ENCODE results near the gene FSTL4.

Gene FSTL4

DNA sequence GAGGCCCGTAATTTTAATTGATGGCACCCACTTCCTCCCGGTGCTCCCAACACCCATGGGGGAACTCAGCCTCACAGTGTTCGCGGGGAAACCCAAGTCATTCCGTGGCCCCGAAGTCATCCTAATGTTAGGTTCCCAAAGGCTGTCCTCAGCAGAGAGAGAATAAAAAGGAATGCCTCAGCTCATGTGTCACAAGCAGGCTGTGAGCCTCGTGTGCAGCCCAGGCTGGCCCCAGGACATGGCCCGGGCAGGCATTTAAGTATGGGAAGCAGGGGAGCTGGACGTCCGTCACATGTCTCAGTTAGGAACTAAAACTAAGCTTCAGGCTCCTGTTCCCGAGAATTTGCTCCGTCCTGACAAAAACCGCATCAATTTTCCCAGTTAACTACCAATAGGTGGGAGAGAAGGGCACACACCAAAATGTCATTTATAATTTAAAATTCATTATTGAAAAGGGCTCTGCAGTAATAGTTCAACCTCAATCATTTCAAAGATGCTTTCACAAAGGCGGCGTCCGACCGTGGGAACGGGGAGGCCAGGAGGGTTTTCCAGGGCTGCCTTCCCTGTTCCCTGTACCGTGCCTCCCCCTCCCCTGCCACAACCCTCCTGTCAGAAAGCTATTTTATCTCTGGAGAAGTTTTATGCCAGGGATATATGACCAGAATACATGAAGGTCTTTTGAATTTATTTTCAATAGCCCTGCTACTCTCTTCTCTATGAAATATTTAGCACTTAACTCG, 137.3 kb downstream of the FSTL4 start:
- no peak for DNase-seq

DNA sequence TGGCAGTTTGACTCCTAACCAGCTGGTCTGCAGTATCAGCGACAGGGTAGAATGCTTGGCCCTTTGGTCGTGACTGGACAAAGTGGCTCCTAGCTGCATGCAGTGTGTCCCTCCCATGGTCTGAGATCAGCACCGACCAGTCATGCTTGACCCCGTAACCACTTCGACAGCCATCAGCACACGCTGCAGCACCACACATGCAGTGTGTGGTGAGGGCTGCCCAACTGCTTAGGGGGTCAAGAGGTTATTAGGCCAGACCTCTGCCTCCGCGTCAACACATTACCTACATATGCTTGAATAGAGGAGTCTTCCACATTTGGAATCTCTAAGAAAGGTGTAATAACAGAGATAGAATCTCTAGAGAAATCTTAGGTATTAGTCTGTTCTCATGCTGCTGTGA, 139.1 kb downstream of the FSTL4 start:
- no peak for DNase-seq

DNA sequence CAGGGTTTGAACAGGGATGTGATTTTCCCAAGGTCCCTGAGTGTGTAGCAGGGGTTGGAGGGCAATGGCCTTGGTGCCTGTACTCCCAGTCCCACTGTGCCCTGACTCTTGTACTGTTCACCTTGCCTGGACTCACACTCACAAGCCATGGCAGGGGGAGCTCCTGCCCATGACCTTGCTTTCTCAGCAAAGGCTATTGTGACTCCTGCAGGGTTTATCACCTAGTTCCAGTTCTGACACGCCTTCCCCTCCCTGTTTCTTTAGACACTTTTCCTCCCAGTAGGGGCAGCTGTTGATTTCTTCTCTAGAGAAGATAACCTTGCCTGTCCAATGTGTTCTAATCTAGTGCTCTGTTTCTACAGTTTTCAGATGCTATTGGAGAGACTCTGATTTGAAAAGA, 139.5 kb downstream of the FSTL4 start:
- no peak for DNase-seq

DNA sequence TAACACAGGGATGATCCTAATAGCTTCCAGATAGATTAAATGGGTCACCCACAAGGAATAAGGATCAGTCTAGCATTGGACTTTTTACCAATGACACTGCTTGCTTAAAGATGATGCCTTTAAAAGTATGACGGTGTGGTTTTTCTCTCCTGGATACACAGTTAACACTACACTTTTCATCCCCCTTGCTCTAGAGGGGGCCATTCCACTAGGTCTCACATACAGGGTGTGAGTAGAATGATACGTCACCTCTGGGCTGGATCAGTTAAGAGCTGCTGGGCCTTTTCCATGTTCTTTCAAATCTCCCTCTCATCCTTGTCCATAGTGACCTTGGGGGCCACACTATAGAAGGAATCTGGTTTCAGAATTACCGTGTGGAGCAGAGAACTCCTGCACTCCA, 140.6 kb downstream of the FSTL4 start:
- DNase-seq: no peak

DNA sequence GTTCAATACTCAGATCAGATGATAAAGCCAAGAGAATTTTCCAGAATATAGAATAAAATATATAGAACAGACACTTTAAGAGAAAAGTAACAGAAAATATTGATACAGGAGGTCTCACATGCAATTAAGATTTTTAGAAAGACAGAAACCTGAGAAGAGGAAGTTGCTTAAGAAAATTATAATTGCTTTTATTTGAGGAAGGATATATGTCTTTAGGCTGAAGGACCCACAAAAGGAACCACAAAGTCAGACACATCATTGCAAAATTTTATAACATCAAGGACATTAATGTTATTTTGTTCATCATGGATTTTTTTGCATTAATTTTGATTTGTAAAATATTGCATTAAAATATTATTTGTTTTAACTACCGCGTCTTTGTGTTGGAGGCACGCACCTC, 141.5 kb downstream of the FSTL4 start:
- DNase-seq: no peak

DNA sequence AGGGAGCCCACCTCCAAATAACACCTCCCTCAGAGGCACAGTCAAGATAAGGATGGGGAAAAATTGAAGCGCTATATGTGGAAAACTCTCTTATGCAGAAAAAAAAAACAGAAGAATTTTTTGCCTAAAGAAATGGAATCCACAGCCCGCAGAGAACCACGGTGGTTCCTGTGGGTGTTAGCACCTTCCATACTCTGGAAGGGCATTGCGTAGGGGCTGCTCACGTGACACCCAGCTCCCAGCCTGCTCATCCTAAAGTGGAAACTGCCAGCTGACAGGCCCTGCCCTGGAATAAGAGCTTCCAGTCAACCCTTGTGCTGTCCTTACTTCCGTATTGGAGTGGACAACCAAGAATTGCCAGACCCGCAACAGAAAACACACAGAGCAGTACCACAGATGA, 142.5 kb downstream of the FSTL4 start:
- DNase-seq: no peak

DNA sequence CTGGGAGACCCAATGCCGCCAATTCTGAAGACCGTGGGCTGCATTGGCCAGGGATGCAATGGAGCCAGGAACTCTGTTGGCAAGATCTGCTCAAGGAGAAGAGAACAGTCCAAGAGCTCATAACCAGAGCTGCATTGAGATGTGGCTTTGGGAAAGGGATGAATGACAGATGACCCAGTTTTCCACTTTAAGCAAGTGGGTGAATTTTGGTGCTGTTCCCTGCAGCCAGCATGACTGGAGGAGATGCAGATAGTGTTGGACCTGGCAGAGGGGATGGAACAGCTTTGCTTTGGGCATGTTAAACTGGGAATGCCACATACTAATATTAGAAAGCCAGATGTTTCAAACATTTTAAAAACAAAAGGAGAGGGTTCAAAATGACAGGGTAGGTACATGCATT, 143.1 kb downstream of the FSTL4 start:
- DNase-seq: no peak

DNA sequence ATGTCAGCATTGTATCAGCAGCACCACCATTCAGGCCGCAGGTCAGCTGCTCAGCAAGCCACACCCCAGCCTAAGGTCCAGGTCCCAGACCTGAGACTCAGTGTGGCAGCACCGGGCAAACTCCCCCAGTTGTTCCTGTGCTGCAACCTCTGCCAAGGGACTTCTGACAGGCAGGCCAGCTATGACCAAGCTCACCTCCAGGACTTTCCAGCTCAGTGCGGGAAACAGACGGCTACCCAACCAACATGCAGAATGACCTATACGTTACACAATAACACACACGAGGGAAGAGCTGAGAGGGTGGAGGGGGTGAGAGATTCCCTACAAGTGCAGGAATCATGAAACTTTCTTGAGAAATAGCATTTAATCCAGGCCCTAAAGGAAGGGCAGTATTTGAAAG, 143.7 kb downstream of the FSTL4 start:
- DNase-seq: no peak

DNA sequence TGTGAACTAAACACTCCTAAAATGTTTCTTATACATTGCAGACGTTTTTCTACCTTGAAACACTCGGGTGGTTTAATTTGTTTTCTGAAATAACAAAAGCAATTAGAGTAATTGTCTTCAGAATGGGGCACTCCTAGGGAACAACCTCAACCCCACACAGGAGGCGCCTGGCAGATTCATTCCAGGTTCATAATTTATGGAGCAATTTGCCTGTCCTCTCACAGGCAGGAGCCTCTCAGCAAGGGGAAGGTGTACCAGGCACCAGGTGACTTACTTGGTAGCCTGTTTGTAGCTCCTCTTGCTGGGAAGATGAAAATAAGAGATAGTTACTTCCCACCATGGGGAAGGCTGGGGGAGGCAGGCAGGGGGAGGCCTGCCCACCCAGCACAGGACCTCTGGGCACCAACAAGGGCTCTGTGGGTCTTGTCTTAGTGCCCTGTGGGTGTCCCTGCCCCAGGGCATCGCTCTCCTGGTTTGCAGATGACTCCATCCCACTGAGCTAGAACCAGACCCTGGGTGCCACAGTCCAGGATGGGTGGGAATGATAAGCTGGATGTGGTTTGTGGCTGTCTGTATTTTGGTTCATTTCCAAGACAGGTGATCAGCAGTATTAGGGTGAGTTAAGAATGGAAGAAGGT, 144.4 kb downstream of the FSTL4 start:
- no peak for DNase-seq

DNA sequence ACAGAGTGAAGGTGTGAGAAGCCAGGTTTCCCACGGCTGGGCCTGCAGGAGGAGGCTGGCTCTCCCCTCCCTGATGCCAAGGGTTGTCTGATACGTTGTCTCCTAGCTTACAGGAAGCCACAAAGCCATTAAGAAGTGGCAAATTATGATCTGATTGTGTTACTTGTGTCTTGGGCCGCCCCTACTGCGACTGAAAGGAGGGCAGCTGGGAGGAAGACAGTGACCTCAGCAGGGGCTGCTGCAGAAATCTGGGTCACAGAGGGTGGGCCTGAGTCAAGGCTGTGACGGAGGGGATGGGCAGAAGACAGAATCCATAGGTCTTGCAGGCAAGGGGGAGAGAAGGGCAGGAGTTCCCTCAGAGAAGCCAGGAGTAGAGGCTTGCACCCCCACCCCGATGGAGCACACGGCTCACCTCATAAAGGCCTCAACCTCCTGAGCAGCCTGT, 145.0 kb downstream of the FSTL4 start:
- no peak for DNase-seq

DNA sequence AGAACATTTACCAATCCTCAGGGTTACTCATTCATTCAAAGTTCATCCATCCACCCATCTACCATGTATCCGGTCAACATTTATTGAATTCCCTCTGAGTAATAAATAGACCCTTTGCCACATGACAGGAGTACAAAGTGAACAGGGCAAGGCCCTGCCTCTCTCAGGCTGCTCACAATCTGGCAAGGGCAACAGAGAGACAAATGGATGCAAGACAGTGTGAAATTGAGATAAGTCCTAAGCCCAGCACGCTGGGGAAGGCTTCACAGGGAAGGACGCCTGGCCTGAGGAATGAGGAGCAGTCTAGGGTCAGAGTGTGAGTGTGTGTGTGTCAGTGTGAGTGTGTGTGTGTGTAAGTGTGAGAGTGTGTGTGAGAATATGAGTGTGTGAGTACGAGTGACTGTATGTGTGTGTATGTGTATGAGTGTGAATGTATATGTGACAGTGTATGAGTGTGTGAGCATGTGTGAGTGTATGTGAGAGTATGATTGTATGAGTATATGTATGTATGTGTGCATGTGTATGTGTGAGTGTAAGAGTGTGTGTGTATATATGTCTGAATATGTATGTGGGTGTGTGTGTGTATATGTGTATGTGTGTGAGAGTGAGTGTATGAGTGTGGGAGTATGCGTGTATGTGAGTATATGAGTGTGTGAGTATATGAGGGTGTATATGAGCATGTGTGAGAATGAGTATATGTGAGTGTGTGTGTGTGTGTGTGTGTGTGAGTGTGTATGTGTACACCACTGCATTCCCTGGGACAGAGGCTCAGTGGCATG, 145.6 kb downstream of the FSTL4 start:
- DNase-seq: no peak

DNA sequence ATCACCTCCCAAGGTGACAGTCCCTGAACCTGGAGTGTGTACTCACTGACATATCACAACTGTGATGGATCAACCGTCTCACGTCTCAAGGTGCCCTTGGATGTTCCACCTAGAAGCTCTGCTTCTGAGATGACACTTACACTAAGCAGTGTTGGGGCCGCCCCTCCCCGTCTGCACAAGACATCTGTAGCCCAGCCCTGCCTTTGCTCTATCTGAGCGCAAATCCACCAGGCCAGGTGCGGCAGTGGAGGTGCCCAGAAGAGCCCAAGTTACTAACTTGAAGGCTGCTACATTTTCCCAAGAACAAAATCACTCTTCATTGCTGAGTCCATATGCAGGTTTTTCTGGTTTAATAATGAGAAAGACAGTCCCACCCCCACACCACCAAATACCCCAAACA, 148.3 kb downstream of the FSTL4 start:
- DNase-seq: no peak

DNA sequence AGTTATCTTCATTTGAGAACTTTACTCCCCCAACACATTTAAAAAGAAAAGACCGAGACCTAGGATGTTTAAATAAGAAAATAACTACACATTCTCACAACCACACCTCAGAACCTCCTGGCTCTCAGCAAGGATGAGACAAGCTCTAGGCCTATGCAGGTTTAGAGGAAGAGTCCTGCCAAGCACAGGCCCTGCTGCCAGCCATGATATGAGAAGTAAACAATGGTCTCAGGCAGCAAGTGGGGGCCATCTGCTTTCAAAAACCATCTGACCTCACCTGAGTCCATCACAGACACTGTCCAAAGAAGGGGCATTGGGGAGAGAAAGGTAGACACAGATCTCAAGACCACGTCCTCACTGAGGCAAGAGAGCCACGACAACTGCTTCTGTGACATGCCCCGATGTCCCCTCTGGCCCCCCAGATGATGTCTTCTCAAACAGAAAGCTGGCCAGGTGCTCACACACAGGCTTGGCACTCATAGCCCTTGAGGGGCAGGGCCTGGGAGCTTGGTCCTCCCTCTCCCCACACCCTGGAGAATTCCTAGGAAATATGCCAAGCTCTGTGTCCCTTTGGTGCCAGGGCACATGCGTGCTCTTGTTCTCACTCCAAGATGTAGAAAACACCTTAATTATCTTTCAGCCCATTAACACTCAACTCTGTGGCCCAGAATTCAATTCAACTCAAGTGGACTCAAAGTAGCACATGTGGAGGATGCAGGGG, 150.4 kb downstream of the FSTL4 start:
- no peak for DNase-seq

DNA sequence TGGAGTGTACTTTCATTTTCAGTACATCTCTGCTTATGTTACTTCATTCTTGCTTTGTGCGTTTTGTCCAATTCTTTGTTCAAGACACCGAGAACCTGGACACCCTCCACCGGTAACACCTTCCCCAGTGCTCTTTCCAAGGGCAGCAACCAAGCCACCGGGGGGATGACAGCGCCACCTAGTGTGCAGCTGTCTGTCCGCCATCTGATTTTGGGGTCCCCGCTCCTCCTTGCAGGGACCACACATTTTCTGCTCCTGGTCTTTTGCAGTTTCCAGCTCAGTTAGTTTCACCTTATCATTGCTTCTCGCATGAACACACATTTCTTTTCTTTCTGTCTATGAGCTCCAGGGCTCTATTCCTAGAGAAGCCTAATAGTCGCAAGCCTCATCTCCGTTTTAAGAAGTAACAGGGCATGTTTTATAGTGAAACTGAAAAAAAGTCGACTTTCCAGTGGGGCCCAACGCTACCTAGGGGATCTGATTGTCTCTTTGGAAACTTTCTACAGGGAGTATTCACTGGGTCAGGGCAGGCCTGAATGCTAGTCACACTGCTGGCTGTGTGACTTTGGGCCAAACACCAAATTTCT, 152.1 kb downstream of the FSTL4 start:
- peak; percentile 80 for DNase-seq

DNA sequence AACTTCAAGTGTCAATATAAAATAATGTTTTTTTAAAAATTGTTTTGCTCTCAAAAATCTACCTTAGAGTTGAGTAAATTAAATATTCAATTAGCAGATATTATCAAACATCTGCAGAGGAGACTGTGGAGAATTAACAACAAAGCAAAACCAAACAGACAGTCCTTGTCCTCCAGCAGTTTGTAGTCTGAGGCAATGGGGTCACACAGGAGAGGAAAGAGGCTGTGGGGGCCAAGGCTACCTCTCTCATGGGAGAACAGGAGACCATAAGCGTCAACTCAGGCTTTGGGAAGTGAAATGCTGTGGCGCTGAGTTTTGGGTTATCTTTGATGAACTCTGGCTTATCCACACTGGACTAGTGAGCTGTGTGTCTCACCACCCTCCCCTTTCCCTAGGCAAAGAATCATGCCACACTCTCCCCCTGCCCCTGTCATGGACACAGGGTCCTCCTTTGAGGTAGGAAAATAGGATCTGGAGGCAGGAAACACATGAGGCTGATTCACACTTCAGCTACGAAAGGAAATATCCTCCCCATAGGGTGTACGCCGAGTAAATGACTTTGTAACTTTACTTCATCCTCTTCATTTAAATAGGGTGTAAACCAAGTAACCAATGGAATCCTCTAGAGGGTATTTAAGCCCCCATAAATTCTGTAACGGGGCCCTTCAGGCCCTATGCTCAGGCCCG, 152.7 kb downstream of the FSTL4 start:
- no peak for DNase-seq

DNA sequence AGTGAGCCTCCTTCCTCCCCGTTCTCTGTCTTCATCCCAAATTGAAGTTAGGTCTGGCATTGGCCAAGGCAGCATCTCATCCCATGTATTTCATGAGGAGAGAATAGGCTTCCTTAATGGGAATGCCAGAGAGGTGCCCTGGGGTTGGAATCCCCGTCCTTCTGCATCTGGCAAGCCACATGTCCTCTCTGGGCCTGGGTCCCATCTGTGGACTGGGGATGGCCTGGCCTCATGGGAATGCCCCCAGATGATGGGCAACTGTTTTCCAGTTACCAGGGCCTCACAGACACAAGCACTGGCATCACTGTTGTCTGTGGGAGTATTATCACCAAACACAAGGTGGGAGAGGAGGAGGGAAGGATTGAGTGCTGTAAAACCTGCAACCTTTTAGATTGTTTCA, 153.9 kb downstream of the FSTL4 start:
- DNase-seq: no peak

DNA sequence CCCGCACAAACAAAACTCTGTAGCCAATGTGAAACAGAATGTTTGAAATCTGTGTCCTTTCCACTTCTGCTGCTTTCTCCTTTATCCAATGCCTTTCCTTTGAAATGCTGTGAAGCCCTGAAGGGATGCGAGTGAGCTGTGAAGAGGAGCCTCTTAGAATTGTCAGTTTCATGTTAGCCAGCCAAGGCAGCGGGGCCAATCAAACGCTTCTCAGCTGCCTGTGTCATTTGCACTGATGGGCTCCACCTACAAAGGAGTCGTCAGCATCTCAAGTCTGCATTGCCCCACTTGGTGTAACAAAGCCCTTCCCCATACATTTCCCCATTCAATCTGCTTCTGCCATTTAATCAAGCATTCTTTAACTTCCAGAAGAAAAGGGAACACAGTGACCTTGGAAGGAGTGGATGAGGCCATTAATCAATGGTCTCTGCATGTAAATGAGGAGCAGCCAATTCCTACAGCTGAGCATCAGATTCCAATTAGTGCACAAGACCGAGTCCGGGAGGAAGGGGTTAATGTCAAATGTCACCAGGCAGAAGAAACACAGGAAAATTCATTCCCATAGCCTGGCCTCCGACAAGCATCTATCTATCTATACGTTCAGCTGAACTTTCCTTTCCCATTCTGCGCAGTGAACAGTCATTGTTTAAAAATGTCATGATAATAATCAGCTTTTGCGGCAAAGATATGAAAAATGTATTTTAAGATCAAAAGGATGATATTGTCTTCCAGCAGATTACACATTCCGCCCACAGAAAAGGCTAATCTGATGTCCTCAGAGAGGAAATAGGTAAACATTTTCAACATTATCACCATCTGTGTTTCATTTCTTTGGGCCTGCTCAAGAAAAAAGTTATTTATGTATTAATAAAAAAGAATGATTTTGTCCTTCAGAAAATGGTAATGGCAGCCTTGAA, 154.6 kb downstream of the FSTL4 start:
- no peak for DNase-seq

DNA sequence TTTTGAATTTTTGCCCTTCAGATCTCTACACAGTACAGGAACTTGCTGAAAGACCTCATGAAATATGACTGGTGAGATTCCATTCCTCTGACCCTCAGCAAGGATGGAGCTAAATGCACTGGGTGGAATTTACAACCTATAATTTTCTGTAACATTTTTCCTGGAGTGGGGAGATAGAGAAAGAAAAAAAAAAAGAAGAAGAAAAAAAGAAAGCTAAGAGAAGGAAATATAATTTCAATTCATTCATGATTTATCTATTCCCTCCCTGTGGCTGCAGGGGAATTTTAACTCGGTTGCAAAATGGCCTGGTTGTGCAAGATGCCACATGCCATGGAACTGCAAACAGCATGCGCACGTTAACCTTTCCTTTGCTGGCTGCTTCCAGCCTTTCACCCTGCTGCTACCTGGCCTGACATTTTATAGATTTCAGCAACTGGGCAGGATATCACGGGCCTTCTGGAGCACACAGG, 155.4 kb downstream of the FSTL4 start:
- DNase-seq: no peak

DNA sequence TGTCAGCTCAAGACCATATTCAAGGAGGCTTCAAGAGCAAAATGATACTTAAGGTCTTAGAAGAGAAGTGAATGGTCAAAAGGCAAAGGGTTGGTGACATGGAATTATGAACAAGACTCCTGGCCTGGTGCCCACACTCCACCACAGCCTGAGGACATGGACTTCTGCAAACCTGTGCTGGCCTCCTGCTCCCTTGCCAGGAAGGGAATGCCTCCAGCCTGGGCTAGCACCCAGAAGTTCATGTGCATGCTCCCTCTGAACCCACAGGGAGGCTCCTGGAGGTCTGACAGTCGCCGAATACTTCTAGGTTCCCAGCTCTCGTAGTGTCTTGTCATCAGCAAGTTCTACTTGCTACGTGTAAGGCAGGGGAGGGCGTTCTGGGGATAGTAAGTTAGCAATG, 156.7 kb downstream of the FSTL4 start:
- no peak for DNase-seq

DNA sequence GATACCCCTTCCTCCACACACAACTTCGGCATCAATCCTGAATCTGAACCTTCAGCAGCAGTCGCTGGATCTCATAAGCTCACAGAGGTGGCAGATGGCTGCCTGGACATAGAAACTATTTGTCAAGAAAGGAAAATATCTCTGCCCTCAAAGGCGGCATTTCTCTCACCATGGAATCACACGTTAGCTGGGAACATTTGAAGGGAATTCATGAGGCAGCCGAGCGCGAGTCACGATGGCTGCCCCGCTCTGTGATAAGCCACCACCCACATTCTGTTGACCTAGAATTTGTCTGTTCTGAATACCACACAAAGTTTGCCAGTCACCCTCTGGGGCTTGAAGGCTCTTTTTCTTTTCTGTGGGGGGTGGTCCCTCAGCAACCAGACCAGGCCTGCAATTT, 157.9 kb downstream of the FSTL4 start:
- DNase-seq: no peak

DNA sequence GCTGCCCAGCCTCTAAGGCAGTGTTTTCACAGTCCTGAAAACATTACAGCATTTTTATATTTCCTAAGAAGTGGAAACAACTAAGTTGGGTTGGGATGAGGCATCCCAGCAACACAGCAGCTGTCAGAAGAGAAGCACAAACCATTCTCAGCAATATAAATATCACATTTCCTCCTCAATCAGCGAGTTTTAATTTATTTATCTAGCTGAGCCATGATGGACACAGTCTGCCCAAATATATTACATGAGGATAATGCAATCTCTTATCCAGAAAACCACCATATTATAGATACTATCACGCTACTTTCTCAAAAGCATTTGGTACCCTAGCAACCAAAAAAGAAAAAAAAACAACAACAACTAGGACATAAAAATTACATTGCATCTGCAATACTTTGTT, 158.5 kb downstream of the FSTL4 start:
- no peak for DNase-seq

Measured in stimulated activated CD8-positive, alpha-beta memory T cell treated with anti-CD3 and anti-CD28 coated beads, Interleukin-4, amount 100 ng/mL, for 48 hours (primary cell).